ENCODE results near the gene PNPT1. TPM values are rescaled to one million over a fixed set of nuclear protein-coding genes. Genes with fewer than 3 reads are reported as not detected.
"Not testable (repeated sequence)": the region's sequence is repeated elsewhere in the genome, so short reads cannot be mapped to it uniquely, and the experiment has no call there.

PNPT1 gene
- total RNA-seq, 1 experiment from 2014 or later, result 54.2 TPM

GRCh38 chr2:55598056-55598795 is 95.4 kb downstream of the PNPT1 start:
- DNase-seq (ENCODE audit: low read depth), result no peak

- DNase-seq (ENCODE audit: low read depth), result not testable (repeated sequence)
Observed at GRCh38 chr2:55596795-55597194, 96.8 kb downstream of the PNPT1 start.

- DNase-seq (ENCODE audit: low read depth), result no peak
Observed at GRCh38 chr2:55595536-55595935, 98.1 kb downstream of the PNPT1 start.

- no peak for DNase-seq (ENCODE audit: low read depth)
Observed at GRCh38 chr2:55592130-55592529, 101.5 kb downstream of the PNPT1 start.

- DNase-seq (ENCODE audit: low read depth), result peak; percentile 73
Observed at GRCh38 chr2:55590810-55591440, 102.7 kb downstream of the PNPT1 start.

- peak; percentile 10 for DNase-seq (ENCODE audit: low read depth)
Observed at GRCh38 chr2:55585451-55586080, 108.1 kb downstream of the PNPT1 start.

Other genes starting within 250 kb of the PNPT1 start
- gene CFAP36, start 174.1 kb downstream of the PNPT1 start, total RNA-seq (2014; rRNA removed; shearing (Covaris generic)), result 27.1 and 39.6 TPM in 2 replicates
- 40.7 and 43.3 TPM in 2 replicates for gene PPP4R3B, start 76.2 kb downstream of the PNPT1 start, total RNA-seq (2014; rRNA removed; shearing (Covaris generic))
- 290 and 292 TPM in 2 replicates for gene EFEMP1, start 229.9 kb upstream of the PNPT1 start, total RNA-seq (2014; rRNA removed; shearing (Covaris generic))

Data from Daoy (cell line).